Measurements from ENCODE around the gene MGME1. TPM values are rescaled to one million over a fixed set of nuclear protein-coding genes. Genes with fewer than 3 reads are reported as not detected.
A peak's percentile ranks its signal among the peaks of the same experiment; 100 is the strongest.

The MGME1 gene
- total and polyA plus RNA-seq, 2 of the 13 experiments (the other 11 are each of a cell fraction or from before 2014, with no cell fraction given), result 36.7 to 66.6 TPM

DNA sequence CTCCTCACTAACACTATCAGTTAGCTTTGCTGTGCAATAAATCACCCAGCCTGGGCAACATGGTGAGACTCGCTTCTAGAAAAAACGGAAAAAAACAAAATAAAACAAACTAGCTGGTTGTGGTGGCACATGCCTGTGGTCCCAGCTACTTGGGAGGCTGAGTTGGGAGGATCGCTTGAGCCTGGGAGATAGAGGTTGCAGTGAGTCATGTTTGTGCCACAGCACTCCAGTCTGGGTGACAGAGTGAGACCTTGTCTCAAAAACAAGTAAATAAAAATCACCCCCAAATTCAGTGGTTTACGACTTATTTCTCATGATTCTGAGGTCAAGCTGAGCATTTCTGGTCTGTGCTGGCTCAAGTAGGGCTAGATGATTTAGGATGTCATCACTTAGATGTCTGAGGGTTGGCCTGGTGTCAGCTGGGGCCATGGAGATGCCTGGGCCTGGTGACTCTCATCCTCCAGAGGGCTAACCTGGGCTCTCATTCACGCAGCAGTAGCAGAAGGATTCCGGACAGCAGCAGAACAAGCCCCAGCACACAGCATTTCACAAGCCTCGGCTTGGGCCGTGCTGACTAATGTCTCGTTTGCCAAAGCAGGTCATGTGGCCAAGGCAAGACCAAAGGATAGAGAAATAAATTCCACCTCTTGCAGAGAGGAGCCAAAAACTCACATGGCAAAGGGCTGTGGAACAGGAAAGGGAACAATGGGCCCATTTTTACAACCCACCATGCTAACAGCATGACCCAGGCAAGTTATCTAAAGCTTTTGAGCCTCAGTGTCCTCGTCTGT lies 32.5 kb downstream of the MGME1 start (continued):
- TF ChIP-seq, protein P1, sequence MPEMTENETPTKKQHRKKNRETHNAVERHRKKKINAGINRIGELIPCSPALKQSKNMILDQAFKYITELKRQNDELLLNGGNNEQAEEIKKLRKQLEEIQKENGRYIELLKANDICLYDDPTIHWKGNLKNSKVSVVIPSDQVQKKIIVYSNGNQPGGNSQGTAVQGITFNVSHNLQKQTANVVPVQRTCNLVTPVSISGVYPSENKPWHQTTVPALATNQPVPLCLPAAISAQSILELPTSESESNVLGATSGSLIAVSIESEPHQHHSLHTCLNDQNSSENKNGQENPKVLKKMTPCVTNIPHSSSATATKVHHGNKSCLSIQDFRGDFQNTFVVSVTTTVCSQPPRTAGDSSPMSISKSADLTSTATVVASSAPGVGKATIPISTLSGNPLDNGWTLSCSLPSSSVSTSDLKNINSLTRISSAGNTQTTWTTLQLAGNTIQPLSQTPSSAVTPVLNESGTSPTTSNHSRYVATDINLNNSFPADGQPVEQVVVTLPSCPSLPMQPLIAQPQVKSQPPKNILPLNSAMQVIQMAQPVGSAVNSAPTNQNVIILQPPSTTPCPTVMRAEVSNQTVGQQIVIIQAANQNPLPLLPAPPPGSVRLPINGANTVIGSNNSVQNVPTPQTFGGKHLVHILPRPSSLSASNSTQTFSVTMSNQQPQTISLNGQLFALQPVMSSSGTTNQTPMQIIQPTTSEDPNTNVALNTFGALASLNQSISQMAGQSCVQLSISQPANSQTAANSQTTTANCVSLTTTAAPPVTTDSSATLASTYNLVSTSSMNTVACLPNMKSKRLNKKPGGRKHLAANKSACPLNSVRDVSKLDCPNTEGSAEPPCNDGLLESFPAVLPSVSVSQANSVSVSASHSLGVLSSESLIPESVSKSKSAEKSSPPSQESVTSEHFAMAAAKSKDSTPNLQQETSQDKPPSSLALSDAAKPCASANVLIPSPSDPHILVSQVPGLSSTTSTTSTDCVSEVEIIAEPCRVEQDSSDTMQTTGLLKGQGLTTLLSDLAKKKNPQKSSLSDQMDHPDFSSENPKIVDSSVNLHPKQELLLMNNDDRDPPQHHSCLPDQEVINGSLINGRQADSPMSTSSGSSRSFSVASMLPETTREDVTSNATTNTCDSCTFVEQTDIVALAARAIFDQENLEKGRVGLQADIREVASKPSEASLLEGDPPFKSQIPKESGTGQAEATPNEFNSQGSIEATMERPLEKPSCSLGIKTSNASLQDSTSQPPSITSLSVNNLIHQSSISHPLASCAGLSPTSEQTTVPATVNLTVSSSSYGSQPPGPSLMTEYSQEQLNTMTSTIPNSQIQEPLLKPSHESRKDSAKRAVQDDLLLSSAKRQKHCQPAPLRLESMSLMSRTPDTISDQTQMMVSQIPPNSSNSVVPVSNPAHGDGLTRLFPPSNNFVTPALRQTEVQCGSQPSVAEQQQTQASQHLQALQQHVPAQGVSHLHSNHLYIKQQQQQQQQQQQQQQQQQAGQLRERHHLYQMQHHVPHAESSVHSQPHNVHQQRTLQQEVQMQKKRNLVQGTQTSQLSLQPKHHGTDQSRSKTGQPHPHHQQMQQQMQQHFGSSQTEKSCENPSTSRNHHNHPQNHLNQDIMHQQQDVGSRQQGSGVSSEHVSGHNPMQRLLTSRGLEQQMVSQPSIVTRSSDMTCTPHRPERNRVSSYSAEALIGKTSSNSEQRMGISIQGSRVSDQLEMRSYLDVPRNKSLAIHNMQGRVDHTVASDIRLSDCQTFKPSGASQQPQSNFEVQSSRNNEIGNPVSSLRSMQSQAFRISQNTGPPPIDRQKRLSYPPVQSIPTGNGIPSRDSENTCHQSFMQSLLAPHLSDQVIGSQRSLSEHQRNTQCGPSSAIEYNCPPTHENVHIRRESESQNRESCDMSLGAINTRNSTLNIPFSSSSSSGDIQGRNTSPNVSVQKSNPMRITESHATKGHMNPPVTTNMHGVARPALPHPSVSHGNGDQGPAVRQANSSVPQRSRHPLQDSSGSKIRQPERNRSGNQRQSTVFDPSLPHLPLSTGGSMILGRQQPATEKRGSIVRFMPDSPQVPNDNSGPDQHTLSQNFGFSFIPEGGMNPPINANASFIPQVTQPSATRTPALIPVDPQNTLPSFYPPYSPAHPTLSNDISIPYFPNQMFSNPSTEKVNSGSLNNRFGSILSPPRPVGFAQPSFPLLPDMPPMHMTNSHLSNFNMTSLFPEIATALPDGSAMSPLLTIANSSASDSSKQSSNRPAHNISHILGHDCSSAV (CRISPR knock-in tag; IDR thresholded peaks at IDR 0.05; ENCODE audit: borderline replicate concordance), result no peak
- no peak for TF ChIP-seq FOXJ3 (CRISPR knock-in tag; IDR thresholded peaks at IDR 0.05; ENCODE audit: borderline replicate concordance)
- no peak for TF ChIP-seq ZBTB21 (CRISPR knock-in tag; IDR thresholded peaks at IDR 0.05)
- no peak for TF ChIP-seq CREB1 (IDR thresholded peaks at IDR 0.05)
- TF ChIP-seq CREB1 (CRISPR knock-in tag; IDR thresholded peaks at IDR 0.05), result no peak
- no peak for TF ChIP-seq RFX5 (IDR thresholded peaks at IDR 0.05; ENCODE audit: low read depth, low read length)
- no peak for TF ChIP-seq LRRFIP1 (CRISPR knock-in tag; conservative IDR thresholded peaks at IDR 0.05)
- TF ChIP-seq ELF3 (CRISPR knock-in tag; IDR thresholded peaks at IDR 0.05), result peak; percentile 60; the same call in 1 of the 2 replicates
- TF ChIP-seq ARHGAP35 (CRISPR knock-in tag; IDR thresholded peaks at IDR 0.05; ENCODE audit: borderline replicate concordance), result no peak
- TF ChIP-seq HNRNPH1 (optimal IDR thresholded peaks at IDR 0.05; ENCODE audit: low read depth, low read length), result no peak
- TF ChIP-seq, protein P2, sequence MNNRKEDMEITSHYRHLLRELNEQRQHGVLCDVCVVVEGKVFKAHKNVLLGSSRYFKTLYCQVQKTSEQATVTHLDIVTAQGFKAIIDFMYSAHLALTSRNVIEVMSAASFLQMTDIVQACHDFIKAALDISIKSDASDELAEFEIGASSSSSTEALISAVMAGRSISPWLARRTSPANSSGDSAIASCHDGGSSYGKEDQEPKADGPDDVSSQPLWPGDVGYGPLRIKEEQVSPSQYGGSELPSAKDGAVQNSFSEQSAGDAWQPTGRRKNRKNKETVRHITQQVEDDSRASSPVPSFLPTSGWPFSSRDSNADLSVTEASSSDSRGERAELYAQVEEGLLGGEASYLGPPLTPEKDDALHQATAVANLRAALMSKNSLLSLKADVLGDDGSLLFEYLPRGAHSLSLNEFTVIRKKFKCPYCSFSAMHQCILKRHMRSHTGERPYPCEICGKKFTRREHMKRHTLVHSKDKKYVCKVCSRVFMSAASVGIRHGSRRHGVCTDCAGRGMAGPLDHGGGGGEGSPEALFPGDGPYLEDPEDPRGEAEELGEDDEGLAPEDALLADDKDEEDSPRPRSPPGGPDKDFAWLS (CRISPR knock-in tag; IDR thresholded peaks at IDR 0.05; ENCODE audit: borderline replicate concordance), result no peak
- TF ChIP-seq KLF9 (CRISPR knock-in tag; IDR thresholded peaks at IDR 0.05; ENCODE audit: low read depth), result no peak
- TF ChIP-seq AGO1 (IDR thresholded peaks at IDR 0.05; ENCODE audit: low read depth, low read length, poor library complexity, severe bottlenecking), result no peak
- no peak for TF ChIP-seq SIX1 (CRISPR knock-in tag; IDR thresholded peaks at IDR 0.05; ENCODE audit: borderline replicate concordance)
- no peak for TF ChIP-seq STAT5B (CRISPR knock-in tag; IDR thresholded peaks at IDR 0.05)
- TF ChIP-seq SMC3 (IDR thresholded peaks at IDR 0.05; ENCODE audit: low read length), result no peak

Measured in HepG2 (cell line).